Prostate gland (tissue), 2 donors: ENCODE results near the gene PANK3.

Experiments used
- POLR2A ChIP-seq: fragments of 450-650 bp; IDR thresholded peaks from one replicate; pipeline ENCODE4 v1.6.1; 2016; ENCODE audit warnings: antibody characterized with exemption, mild to moderate bottlenecking
- TF ChIP-seq, protein P1 (sequence below), 4 experiments: fragments of 200-600 bp in 2 of 4; fragments of 450-650 bp in 2 of 4; sonication (generic) in 2 of 4; IDR thresholded peaks; 1 replicate in 3 of 4; 2 replicates in 1 of 4; pipeline ENCODE4 v1.5.1; 2016 to 2019; ENCODE audit warnings: antibody characterized with exemption in 4 of 4, mild to moderate bottlenecking in 2 of 4, moderate library complexity in 2 of 4

DNA sequence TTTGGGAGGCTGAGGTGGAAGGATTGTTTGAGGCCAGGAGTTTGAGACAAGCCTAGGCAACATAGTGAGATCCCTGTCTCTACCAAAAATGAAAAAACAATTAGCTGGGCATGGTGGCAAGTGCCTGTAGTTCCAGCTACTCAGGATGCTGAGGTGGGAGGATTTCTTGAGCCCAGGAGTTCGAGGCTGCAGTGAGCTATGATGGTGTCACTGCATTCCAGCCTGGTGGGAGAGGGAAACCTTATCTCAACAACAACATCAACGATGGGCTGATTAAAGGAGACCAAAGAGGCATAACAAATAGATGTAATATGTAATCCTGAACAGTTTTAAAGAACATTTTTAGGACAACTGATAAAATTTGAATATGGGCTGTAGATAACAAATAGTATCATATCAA, 34.2 kb upstream of the PANK3 start:
- TF ChIP-seq, protein P1, sequence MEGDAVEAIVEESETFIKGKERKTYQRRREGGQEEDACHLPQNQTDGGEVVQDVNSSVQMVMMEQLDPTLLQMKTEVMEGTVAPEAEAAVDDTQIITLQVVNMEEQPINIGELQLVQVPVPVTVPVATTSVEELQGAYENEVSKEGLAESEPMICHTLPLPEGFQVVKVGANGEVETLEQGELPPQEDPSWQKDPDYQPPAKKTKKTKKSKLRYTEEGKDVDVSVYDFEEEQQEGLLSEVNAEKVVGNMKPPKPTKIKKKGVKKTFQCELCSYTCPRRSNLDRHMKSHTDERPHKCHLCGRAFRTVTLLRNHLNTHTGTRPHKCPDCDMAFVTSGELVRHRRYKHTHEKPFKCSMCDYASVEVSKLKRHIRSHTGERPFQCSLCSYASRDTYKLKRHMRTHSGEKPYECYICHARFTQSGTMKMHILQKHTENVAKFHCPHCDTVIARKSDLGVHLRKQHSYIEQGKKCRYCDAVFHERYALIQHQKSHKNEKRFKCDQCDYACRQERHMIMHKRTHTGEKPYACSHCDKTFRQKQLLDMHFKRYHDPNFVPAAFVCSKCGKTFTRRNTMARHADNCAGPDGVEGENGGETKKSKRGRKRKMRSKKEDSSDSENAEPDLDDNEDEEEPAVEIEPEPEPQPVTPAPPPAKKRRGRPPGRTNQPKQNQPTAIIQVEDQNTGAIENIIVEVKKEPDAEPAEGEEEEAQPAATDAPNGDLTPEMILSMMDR (IDR thresholded peaks at IDR 0.05) = no peak
- no peak for TF ChIP-seq POLR2A
